Suppressor macrophage (primary cell): ENCODE results near the gene MAJIN.

Experiments used
- DNase-seq, 4 experiments: peaks; one replicate each; pipeline ENCODE4 v3.0.0-alpha.2; 2020 to 2022

The MAJIN gene

DNA sequence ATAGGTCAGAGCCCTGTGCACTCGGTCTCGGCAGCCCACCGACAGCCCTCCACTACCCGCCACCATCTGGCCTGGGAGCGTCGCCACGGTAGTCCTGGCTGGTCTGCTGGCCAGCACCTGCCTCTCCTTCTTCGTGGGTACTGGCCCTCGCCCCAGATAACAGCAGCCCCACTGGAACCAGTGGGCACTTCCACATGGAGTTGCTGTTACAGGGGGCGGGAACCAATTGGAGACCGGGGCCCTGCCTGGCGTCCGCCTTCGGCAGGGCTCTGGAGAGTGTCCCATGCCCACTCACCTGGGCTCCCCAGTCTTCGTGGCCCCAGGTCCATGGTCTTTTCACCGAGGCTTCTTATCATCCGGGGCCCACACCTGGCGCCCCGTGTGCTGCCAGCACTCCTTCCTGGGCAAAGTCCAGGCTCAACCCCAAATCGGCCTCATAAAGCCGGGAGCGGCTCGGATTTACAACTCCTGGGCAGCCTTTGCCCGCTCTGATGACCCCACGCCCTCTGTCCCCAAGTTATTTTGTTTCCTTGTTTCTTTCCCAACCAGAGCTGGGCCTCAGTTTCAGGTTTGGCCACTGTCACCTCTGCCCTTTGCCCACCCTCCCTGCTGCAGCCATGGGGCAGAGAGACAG is 80.6 kb downstream of the MAJIN start:
- no peak for DNase-seq

DNA sequence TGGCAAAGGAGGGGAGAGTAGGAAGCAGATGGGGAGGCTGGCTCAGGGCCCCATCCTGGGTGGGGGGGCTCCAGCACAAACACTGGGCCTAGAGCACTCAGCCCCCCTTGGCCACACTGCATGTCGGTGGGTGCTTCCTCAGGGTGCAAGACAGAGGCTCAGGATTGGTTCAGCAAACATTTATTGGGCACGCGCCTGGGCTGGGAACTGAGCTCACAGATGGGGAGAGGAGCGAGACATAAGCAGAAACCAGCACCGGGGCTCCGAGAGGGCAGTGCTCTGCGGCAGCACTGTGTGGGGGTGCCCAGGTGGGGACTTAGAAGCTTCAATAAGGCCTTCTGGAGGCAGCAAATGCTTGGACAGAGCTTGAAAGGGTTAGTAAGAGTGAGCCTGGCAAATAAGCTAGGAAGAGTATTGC is 81.4 kb downstream of the MAJIN start:
- no peak for DNase-seq

DNA sequence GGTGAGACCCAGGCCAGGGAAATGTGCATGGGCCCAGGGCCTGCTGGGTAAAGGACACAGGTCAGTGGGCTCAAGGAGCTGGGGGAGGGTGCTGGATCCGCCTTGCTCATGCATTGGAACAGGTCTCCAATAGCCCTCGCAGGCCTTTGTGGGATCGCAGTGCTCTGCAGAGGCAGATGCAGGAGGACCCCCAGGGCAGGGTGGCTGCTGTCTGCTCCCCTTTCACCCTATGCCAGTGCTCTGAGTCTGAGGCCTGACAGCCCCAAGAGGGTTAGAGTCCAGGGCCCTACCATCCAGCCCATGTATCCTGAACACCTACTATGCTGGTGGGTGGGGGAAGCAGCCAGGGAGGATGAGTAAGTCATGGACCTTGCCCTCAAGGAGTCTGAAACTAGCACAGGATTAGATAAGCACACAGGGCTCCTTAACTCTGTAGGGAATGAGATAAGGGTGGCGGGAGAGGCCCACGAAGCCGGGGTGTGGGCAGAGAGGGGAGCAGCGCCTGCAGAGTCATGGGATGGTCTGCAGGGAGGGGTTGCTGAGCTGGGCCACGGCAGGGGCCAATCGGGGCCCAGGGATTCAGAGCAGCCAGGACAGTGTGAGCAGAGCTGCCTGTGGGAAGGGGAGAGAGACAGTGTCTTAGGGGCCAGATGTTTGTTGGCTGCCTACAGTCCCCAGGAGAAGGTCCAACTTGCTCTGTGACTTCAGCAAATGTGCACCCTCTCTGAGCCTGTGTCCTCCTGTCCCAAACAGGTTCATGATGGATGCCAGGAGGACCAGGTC is 83.0 kb downstream of the MAJIN start:
- DNase-seq, result no peak

DNA sequence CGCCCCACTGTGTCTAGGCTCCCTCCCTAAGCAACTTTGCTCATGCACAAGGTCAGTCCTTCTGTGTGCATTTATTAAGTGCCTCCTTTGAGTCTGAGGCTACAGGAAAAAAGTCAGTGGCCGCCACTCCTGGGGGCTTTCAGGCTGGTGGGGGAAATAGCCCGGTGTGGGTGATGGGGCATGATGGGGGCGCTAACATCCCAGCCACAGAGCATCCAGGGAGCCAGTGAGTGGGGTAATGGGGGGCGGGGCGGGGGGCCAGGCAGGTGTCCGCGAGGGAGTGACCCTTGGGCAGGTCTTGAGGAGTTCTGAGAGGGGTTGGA is 83.5 kb downstream of the MAJIN start:
- DNase-seq, result no peak
